HK-2 (cell line): ENCODE measurements around the gene SMIM41.

ENCODE experiments used
- DNase-seq: peaks from one replicate; pipeline ENCODE4 v3.0.0-alpha.2; 2018; ENCODE audit not compliant: unreplicated experiment

The SMIM41 gene

GRCh38 chr12:52122540-52122871, 43.0 kb downstream of the SMIM41 start:
- no peak for DNase-seq

- DNase-seq: no peak
Measured at GRCh38 chr12:52122904-52123303, 43.4 kb downstream of the SMIM41 start.

GRCh38 chr12:52123487-52124186, 44.1 kb downstream of the SMIM41 start:
- DNase-seq: no peak

- DNase-seq: no peak
Measured at GRCh38 chr12:52125476-52125900, 46.0 kb downstream of the SMIM41 start.

GRCh38 chr12:52126050-52126604, 46.6 kb downstream of the SMIM41 start:
- no peak for DNase-seq

GRCh38 chr12:52126605-52127578, 47.4 kb downstream of the SMIM41 start:
- no peak for DNase-seq

- no peak for DNase-seq
Measured at GRCh38 chr12:52127683-52128450, 48.4 kb downstream of the SMIM41 start.

- DNase-seq: no peak
Measured at GRCh38 chr12:52130711-52131110, 51.2 kb downstream of the SMIM41 start.

- no peak for DNase-seq
Measured at GRCh38 chr12:52132754-52133161, 53.3 kb downstream of the SMIM41 start.

GRCh38 chr12:52137746-52138145, 58.2 kb downstream of the SMIM41 start:
- DNase-seq: no peak

GRCh38 chr12:52139147-52139546, 59.6 kb downstream of the SMIM41 start:
- DNase-seq: no peak

GRCh38 chr12:52139579-52140062, 60.1 kb downstream of the SMIM41 start:
- no peak for DNase-seq

- DNase-seq: no peak
Measured at GRCh38 chr12:52141306-52141705, 61.8 kb downstream of the SMIM41 start.

- no peak for DNase-seq
Measured at GRCh38 chr12:52141875-52142274, 62.4 kb downstream of the SMIM41 start.

- DNase-seq: no peak
Measured at GRCh38 chr12:52142431-52142830, 62.9 kb downstream of the SMIM41 start.

- no peak for DNase-seq
Measured at GRCh38 chr12:52144512-52145227, 65.2 kb downstream of the SMIM41 start.

GRCh38 chr12:52145228-52146088, 66.0 kb downstream of the SMIM41 start:
- no peak for DNase-seq

- DNase-seq: no peak
Measured at GRCh38 chr12:52146089-52146821, 66.8 kb downstream of the SMIM41 start.

GRCh38 chr12:52146822-52147366, 67.4 kb downstream of the SMIM41 start:
- DNase-seq: no peak
